C4-2B (cell line): ENCODE measurements around the gene PSTPIP1.

Source experiments
- CTCF ChIP-seq: fragments of 450-650 bp; conservative IDR thresholded peaks from 2 replicates; pipeline ENCODE4 v1.5.1; 2017; ENCODE audit warnings: mild to moderate bottlenecking
- ZFX ChIP-seq: fragments of 450-650 bp; IDR thresholded peaks from 2 replicates; pipeline ENCODE4 v1.6.1; 2017

DNA sequence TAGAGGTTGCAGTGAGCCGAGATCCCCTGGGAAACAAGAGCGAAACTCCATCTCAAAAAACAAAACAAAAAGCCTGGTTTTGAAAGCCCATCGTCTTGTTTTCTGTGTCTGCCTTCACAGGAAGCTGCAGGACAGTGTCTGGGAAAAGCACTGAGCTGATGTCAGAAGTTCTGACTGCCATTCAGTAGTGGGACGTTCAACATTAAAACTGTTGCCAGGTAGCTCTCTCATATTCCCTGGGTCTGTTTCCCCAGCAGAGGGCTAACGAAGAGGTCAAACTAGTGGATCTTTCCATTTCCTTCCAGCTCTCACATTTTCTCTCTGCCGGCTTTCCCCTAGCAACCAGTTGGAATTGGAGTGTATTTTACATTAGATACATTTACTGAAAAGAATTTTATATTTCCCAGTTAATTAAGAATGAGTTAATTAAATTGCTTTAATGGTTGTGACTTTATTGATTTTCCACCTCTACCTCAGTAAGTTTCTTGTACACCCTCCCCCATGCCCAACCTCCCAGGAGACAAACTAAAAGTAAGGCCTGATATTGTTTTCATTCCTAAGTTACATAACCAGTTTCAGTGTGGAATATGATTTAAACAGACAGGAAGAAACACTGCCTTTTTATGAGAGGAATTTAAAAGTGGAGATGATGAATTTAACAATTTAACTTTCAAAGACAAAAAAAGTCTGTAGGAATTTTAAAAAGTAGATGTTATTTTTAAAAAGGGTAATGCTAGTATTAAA, 33.5 kb upstream of the PSTPIP1 start:
- TF ChIP-seq CTCF = no peak
- no peak for TF ChIP-seq ZFX
